ENCODE results near the gene POLR3K.

Gene POLR3K

DNA sequence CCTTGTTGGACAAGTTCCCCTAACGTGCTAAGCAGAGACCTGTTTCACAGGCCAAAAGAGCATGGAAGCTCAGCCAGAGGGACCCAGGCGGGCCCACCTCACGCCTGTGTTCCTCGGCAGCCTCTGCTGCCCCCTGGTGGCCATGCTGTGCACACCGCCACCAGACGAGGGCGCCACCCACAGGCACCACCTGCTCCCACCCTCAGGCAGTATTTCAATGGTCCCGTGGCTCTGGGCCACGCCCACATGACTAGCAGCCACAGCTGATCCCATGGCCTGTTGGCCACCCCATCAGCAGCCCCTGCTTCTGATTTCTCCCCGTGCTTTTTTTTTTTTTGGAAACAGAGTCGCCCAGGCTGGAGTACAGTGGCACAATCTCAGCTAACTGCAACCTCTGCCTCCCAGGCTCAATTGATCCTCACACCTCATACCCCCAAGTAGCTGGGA is 43.5 kb upstream of the POLR3K start:
- H3K4me3 ChIP-seq (ENCODE audit: low read depth, low read length): no peak overlapping the region
- DNase-seq (ENCODE audit: low read depth): peak; percentile 83
- TF ChIP-seq, protein P1, sequence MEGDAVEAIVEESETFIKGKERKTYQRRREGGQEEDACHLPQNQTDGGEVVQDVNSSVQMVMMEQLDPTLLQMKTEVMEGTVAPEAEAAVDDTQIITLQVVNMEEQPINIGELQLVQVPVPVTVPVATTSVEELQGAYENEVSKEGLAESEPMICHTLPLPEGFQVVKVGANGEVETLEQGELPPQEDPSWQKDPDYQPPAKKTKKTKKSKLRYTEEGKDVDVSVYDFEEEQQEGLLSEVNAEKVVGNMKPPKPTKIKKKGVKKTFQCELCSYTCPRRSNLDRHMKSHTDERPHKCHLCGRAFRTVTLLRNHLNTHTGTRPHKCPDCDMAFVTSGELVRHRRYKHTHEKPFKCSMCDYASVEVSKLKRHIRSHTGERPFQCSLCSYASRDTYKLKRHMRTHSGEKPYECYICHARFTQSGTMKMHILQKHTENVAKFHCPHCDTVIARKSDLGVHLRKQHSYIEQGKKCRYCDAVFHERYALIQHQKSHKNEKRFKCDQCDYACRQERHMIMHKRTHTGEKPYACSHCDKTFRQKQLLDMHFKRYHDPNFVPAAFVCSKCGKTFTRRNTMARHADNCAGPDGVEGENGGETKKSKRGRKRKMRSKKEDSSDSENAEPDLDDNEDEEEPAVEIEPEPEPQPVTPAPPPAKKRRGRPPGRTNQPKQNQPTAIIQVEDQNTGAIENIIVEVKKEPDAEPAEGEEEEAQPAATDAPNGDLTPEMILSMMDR (IDR thresholded peaks at IDR 0.05; ENCODE audit: low read depth, low read length): peak; percentile 88
- TF ChIP-seq, protein P2, sequence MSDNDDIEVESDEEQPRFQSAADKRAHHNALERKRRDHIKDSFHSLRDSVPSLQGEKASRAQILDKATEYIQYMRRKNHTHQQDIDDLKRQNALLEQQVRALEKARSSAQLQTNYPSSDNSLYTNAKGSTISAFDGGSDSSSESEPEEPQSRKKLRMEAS (IDR thresholded peaks at IDR 0.05; ENCODE audit: low read depth, low read length): peak; percentile 81
- no peak for TF ChIP-seq POLR2A (IDR thresholded peaks at IDR 0.05; ENCODE audit: extremely low read depth, insufficient read length)
- TF ChIP-seq MYC (IDR thresholded peaks at IDR 0.05; ENCODE audit: low read depth, low read length): 0 out of 2 replicates have a peak, but pooled peaks have one; percentile 12

DNA sequence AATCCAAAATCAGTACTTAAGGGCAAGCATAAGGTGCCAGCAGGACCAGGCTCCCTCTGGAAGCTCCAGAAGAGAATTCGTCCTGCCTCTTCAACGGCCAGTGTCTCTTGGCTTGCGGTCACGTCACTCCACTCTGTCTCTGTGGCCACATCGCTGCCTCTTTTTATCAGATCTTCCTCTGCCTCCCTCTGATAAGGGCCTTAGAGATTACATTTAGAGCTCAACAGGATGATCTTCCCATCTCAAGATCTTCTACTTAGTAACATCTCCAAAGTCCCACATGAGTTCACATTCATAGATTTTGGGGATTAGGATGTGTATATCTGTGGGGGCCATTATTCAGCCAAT is 41.5 kb upstream of the POLR3K start:
- H3K4me3 ChIP-seq (ENCODE audit: low read depth, low read length): no peak overlapping the region
- DNase-seq (ENCODE audit: low read depth): no peak
- TF ChIP-seq, protein P1 (IDR thresholded peaks at IDR 0.05; ENCODE audit: low read depth, low read length): no peak

DNA sequence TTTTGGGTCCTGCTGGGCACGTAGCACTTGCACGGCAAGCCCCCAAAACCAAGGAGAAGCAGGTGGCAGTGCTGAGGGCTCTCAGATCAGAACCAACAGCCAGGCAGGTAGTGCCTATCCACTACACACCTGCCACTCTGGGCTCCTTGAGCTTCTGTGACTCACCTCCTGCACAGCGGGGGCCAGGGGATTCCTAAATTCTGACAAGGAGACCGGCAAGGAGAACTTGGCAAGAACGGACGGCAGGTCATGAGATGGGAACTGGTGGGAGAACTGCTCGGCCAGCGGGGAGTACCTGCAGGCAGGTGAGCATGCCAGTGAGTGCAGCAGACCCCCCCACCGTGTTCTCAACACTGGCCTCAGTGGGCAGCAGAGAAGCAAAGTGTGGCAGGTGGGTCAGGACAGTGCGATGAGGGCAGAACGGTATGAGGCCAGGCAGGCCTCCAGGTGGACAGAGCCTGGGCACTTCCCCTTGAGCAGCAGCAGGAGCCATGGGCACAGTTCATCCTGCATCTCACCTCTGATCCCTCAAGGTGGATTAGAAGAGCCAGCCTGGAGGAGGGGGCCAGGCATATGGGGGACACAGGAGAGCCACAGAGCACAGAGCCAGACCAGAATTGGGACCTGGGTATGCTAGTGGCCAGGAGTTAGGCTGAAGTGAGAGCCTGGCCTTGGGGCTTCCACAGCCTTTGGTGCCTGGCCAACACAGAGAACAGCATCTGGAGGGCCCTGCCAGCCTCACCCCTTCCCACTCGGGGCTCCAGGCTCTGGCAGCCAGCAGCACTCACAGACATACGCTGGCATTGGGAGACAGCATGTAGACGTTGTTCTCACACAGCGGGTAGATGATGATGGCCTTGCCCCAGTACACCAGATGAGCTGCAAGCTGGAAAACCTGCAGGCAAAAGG is 39.3 kb upstream of the POLR3K start:
- DNase-seq (ENCODE audit: low read depth): no peak
- no peak for TF ChIP-seq MYC (IDR thresholded peaks at IDR 0.05; ENCODE audit: low read depth, low read length)
- TF ChIP-seq, protein P1 (IDR thresholded peaks at IDR 0.05; ENCODE audit: low read depth, low read length): no peak
- no peak for TF ChIP-seq POLR2A (IDR thresholded peaks at IDR 0.05; ENCODE audit: extremely low read depth, insufficient read length)
- TF ChIP-seq, protein P2 (IDR thresholded peaks at IDR 0.05; ENCODE audit: low read depth, low read length): no peak
- H3K4me3 ChIP-seq (ENCODE audit: low read depth, low read length): no peak overlapping the region

DNA sequence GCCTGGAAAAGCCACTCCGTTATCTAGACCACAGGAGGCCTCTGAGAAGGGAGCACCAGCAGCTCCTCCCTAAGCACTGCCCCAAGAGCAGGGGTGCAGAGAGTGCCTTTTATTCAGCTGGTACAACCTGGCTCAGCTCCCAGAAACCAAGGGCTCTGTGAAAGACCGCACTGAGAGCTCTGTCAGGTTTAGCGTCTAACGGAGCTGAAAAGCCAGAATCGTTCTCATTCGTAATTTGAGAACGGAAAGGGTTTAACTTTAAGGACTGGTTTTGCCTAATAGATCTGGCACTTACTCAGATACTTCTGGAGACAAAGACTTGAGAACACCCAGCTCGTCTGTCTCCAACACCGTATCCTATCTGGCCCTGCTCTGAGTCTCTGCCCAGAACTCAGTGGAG is 38.1 kb upstream of the POLR3K start:
- TF ChIP-seq, protein P2 (IDR thresholded peaks at IDR 0.05; ENCODE audit: low read depth, low read length): no peak
- TF ChIP-seq MYC (IDR thresholded peaks at IDR 0.05; ENCODE audit: low read depth, low read length) (no peak), POLR2A (IDR thresholded peaks at IDR 0.05; ENCODE audit: extremely low read depth, insufficient read length) (no peak)
- TF ChIP-seq, protein P1 (IDR thresholded peaks at IDR 0.05; ENCODE audit: low read depth, low read length): no peak
- no peak for DNase-seq (ENCODE audit: low read depth)
- H3K4me3 ChIP-seq (ENCODE audit: low read depth, low read length): no peak overlapping the region

DNA sequence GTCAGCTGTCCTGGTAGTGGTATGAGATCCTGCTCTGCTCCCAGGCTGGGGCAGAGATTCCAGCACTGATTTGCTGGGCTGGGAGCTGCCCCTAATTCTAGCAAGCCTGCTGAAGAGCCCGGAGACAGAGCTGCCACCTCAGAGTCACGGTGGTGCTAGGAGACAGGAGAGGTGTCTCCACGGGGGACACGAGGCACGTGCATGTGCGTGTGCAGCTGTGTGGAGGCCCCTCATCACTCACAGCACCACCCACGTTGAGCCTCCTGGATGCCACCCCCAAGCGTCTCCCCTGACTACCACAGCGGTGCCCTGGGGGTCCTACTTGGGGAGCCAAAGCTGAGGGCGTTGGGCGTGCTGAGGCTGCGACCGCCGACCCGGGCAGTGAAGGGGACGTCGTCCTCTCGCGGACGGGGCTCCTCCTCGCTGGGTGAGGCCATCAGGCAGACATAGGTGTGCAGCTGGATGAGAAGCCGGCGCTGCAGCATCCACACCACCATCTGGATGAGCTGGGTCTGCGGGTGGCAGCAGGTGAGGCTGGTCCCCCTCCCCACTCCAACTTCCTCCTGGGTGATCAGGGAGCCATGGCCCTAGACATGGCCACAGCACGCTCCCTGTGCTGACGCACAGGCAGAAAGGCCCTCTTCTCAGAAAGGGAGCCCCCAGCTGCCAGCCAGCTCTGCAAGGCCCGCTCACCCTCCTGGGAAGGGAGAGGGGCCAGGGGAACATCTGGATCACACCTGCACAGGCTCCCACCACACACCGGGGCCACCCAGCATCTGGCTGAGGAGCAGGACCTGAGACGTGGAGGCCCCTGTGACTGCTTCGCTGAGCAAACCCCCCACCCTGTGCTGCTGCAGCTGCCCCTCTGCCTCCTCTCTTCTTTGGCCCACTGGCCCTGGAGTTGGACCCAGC is 36.2 kb upstream of the POLR3K start:
- H3K4me3 ChIP-seq (ENCODE audit: low read depth, low read length): no peak overlapping the region
- TF ChIP-seq, protein P1 (IDR thresholded peaks at IDR 0.05; ENCODE audit: low read depth, low read length): no peak
- TF ChIP-seq MYC (IDR thresholded peaks at IDR 0.05; ENCODE audit: low read depth, low read length) (no peak), POLR2A (IDR thresholded peaks at IDR 0.05; ENCODE audit: extremely low read depth, insufficient read length) (no peak)
- TF ChIP-seq, protein P2 (IDR thresholded peaks at IDR 0.05; ENCODE audit: low read depth, low read length): no peak
- no peak for DNase-seq (ENCODE audit: low read depth)

All from NB4 (cell line).